ENCODE results near the gene SLC35F3.

SLC35F3 gene

GRCh38 chr1:233981042-233981675 lies 76.7 kb downstream of the SLC35F3 start:
- TF ChIP-seq POLR2AphosphoS5 (IDR thresholded peaks at IDR 0.05; ENCODE audit: low read depth, low read length): no peak
- no peak for TF ChIP-seq TAF1 (IDR thresholded peaks at IDR 0.05; ENCODE audit: low read depth, low read length)
- no peak for TF ChIP-seq POU2F2 (IDR thresholded peaks at IDR 0.05; ENCODE audit: low read depth, low read length)
- TF ChIP-seq PAX5 (IDR thresholded peaks at IDR 0.05; ENCODE audit: insufficient read depth, low read length, severe bottlenecking): no peak
- no peak for TF ChIP-seq POLR2A (IDR thresholded peaks at IDR 0.05; ENCODE audit: low read depth, low read length)
- no peak for TF ChIP-seq SPI1 (IDR thresholded peaks at IDR 0.05; ENCODE audit: low read depth, low read length)
- DNase-seq (ENCODE audit: insufficient read length, low spot score) (no peak), FAIRE-seq (no peak)

- FAIRE-seq (no peak), DNase-seq (ENCODE audit: insufficient read length, low spot score) (no peak)
- TF ChIP-seq PAX5 (IDR thresholded peaks at IDR 0.05; ENCODE audit: insufficient read depth, low read length, severe bottlenecking) (no peak), POLR2A (IDR thresholded peaks at IDR 0.05; ENCODE audit: low read depth, low read length) (no peak), SPI1 (IDR thresholded peaks at IDR 0.05; ENCODE audit: low read depth, low read length) (no peak), POU2F2 (IDR thresholded peaks at IDR 0.05; ENCODE audit: low read depth, low read length) (no peak), TAF1 (IDR thresholded peaks at IDR 0.05; ENCODE audit: low read depth, low read length) (no peak), POLR2AphosphoS5 (IDR thresholded peaks at IDR 0.05; ENCODE audit: low read depth, low read length) (no peak)
These were observed 78.5 kb downstream of the SLC35F3 start for GRCh38 chr1:233982827-233983518.

GRCh38 chr1:233983811-233984210 lies 79.3 kb downstream of the SLC35F3 start:
- TF ChIP-seq PAX5 (IDR thresholded peaks at IDR 0.05; ENCODE audit: insufficient read depth, low read length, severe bottlenecking) (no peak), SPI1 (IDR thresholded peaks at IDR 0.05; ENCODE audit: low read depth, low read length) (no peak), TAF1 (IDR thresholded peaks at IDR 0.05; ENCODE audit: low read depth, low read length) (no peak), POLR2AphosphoS5 (IDR thresholded peaks at IDR 0.05; ENCODE audit: low read depth, low read length) (no peak), POLR2A (IDR thresholded peaks at IDR 0.05; ENCODE audit: low read depth, low read length) (no peak), POU2F2 (IDR thresholded peaks at IDR 0.05; ENCODE audit: low read depth, low read length) (no peak)
- no peak for FAIRE-seq
- DNase-seq (ENCODE audit: insufficient read length, low spot score): no peak

- FAIRE-seq: no peak
- no peak for DNase-seq (ENCODE audit: insufficient read length, low spot score)
- TF ChIP-seq SPI1 (IDR thresholded peaks at IDR 0.05; ENCODE audit: low read depth, low read length) (no peak), TAF1 (IDR thresholded peaks at IDR 0.05; ENCODE audit: low read depth, low read length) (no peak), POLR2AphosphoS5 (IDR thresholded peaks at IDR 0.05; ENCODE audit: low read depth, low read length) (no peak), POLR2A (IDR thresholded peaks at IDR 0.05; ENCODE audit: low read depth, low read length) (no peak), PAX5 (IDR thresholded peaks at IDR 0.05; ENCODE audit: insufficient read depth, low read length, severe bottlenecking) (no peak), POU2F2 (IDR thresholded peaks at IDR 0.05; ENCODE audit: low read depth, low read length) (no peak)
These were observed 84.7 kb downstream of the SLC35F3 start for GRCh38 chr1:233988963-233989696.

GRCh38 chr1:233990486-233990885 lies 86.0 kb downstream of the SLC35F3 start:
- TF ChIP-seq TAF1 (IDR thresholded peaks at IDR 0.05; ENCODE audit: low read depth, low read length) (no peak), POLR2A (IDR thresholded peaks at IDR 0.05; ENCODE audit: low read depth, low read length) (no peak), POU2F2 (IDR thresholded peaks at IDR 0.05; ENCODE audit: low read depth, low read length) (no peak), SPI1 (IDR thresholded peaks at IDR 0.05; ENCODE audit: low read depth, low read length) (no peak), PAX5 (IDR thresholded peaks at IDR 0.05; ENCODE audit: insufficient read depth, low read length, severe bottlenecking) (no peak), POLR2AphosphoS5 (IDR thresholded peaks at IDR 0.05; ENCODE audit: low read depth, low read length) (no peak)
- DNase-seq (ENCODE audit: insufficient read length, low spot score) (no peak), FAIRE-seq (no peak)

- FAIRE-seq (no peak), DNase-seq (ENCODE audit: insufficient read length, low spot score) (no peak)
- no peak for TF ChIP-seq PAX5 (IDR thresholded peaks at IDR 0.05; ENCODE audit: insufficient read depth, low read length, severe bottlenecking)
- TF ChIP-seq SPI1 (IDR thresholded peaks at IDR 0.05; ENCODE audit: low read depth, low read length): no peak
- TF ChIP-seq POLR2AphosphoS5 (IDR thresholded peaks at IDR 0.05; ENCODE audit: low read depth, low read length): no peak
- TF ChIP-seq POLR2A (IDR thresholded peaks at IDR 0.05; ENCODE audit: low read depth, low read length): no peak
- no peak for TF ChIP-seq POU2F2 (IDR thresholded peaks at IDR 0.05; ENCODE audit: low read depth, low read length)
- no peak for TF ChIP-seq TAF1 (IDR thresholded peaks at IDR 0.05; ENCODE audit: low read depth, low read length)
These were observed 89.2 kb downstream of the SLC35F3 start for GRCh38 chr1:233993651-233994050.

- DNase-seq (ENCODE audit: insufficient read length, low spot score) (no peak), FAIRE-seq (no peak)
- TF ChIP-seq POU2F2 (IDR thresholded peaks at IDR 0.05; ENCODE audit: low read depth, low read length) (no peak), TAF1 (IDR thresholded peaks at IDR 0.05; ENCODE audit: low read depth, low read length) (no peak), POLR2AphosphoS5 (IDR thresholded peaks at IDR 0.05; ENCODE audit: low read depth, low read length) (no peak), PAX5 (IDR thresholded peaks at IDR 0.05; ENCODE audit: insufficient read depth, low read length, severe bottlenecking) (no peak), POLR2A (IDR thresholded peaks at IDR 0.05; ENCODE audit: low read depth, low read length) (no peak), SPI1 (IDR thresholded peaks at IDR 0.05; ENCODE audit: low read depth, low read length) (no peak)
These were observed 89.6 kb downstream of the SLC35F3 start for GRCh38 chr1:233994112-233994511.

GRCh38 chr1:233998456-233998855 lies 94.0 kb downstream of the SLC35F3 start:
- DNase-seq (ENCODE audit: insufficient read length, low spot score) (no peak), FAIRE-seq (no peak)
- no peak for TF ChIP-seq POLR2A (IDR thresholded peaks at IDR 0.05; ENCODE audit: low read depth, low read length)
- TF ChIP-seq PAX5 (IDR thresholded peaks at IDR 0.05; ENCODE audit: insufficient read depth, low read length, severe bottlenecking): no peak
- no peak for TF ChIP-seq TAF1 (IDR thresholded peaks at IDR 0.05; ENCODE audit: low read depth, low read length)
- TF ChIP-seq SPI1 (IDR thresholded peaks at IDR 0.05; ENCODE audit: low read depth, low read length): no peak
- no peak for TF ChIP-seq POLR2AphosphoS5 (IDR thresholded peaks at IDR 0.05; ENCODE audit: low read depth, low read length)
- TF ChIP-seq POU2F2 (IDR thresholded peaks at IDR 0.05; ENCODE audit: low read depth, low read length): no peak

- FAIRE-seq: no peak
- TF ChIP-seq POLR2A (IDR thresholded peaks at IDR 0.05; ENCODE audit: low read depth, low read length) (no peak), SPI1 (IDR thresholded peaks at IDR 0.05; ENCODE audit: low read depth, low read length) (no peak), TAF1 (IDR thresholded peaks at IDR 0.05; ENCODE audit: low read depth, low read length) (no peak), POU2F2 (IDR thresholded peaks at IDR 0.05; ENCODE audit: low read depth, low read length) (no peak), PAX5 (IDR thresholded peaks at IDR 0.05; ENCODE audit: insufficient read depth, low read length, severe bottlenecking) (no peak), POLR2AphosphoS5 (IDR thresholded peaks at IDR 0.05; ENCODE audit: low read depth, low read length) (no peak)
- no peak for DNase-seq (ENCODE audit: insufficient read length, low spot score)
These were observed 94.4 kb downstream of the SLC35F3 start for GRCh38 chr1:233998891-233999290.

Data from GM12891 (cell line).